ENCODE data around the gene SLC17A4.
A peak's percentile ranks its signal among the peaks of the same experiment; 100 is the strongest.

The SLC17A4 gene

GRCh38 chr6:25750906-25751305 is 3.6 kb upstream of the SLC17A4 start:
- DNase-seq (ENCODE audit: low read depth): no peak

- no peak for DNase-seq (ENCODE audit: low read depth)
Measured at GRCh38 chr6:25753079-25753478, 1.5 kb upstream of the SLC17A4 start.

- DNase-seq (ENCODE audit: low read depth): no peak
Measured at GRCh38 chr6:25755483-25755882, 941 bp downstream of the SLC17A4 start.

- no peak for DNase-seq (ENCODE audit: low read depth)
Measured at GRCh38 chr6:25756382-25757363, 2.1 kb downstream of the SLC17A4 start.

- no peak for DNase-seq (ENCODE audit: low read depth)
Measured at GRCh38 chr6:25757936-25758642, 3.5 kb downstream of the SLC17A4 start.

- no peak for DNase-seq (ENCODE audit: low read depth)
Measured at GRCh38 chr6:25764611-25765010, 10.1 kb downstream of the SLC17A4 start.

- DNase-seq (ENCODE audit: low read depth): no peak
Measured at GRCh38 chr6:25768566-25768965, 14.0 kb downstream of the SLC17A4 start.

GRCh38 chr6:25769983-25770382 is 15.4 kb downstream of the SLC17A4 start:
- DNase-seq (ENCODE audit: low read depth): no peak

GRCh38 chr6:25774120-25774715 is 19.7 kb downstream of the SLC17A4 start:
- DNase-seq (ENCODE audit: low read depth): no peak

- no peak for DNase-seq (ENCODE audit: low read depth)
Measured at GRCh38 chr6:25777031-25777430, 22.5 kb downstream of the SLC17A4 start.

GRCh38 chr6:25777856-25778649 is 23.5 kb downstream of the SLC17A4 start:
- DNase-seq (ENCODE audit: low read depth): no peak

GRCh38 chr6:25781134-25781533 is 26.6 kb downstream of the SLC17A4 start:
- no peak for DNase-seq (ENCODE audit: low read depth)

GRCh38 chr6:25787428-25787827 is 32.9 kb downstream of the SLC17A4 start:
- no peak for DNase-seq (ENCODE audit: low read depth)

GRCh38 chr6:25788305-25788922 is 33.9 kb downstream of the SLC17A4 start:
- peak; percentile 6 for DNase-seq (ENCODE audit: low read depth)

GRCh38 chr6:25789475-25789874 is 34.9 kb downstream of the SLC17A4 start:
- DNase-seq (ENCODE audit: low read depth): no peak

GRCh38 chr6:25792016-25792415 is 37.5 kb downstream of the SLC17A4 start:
- no peak for DNase-seq (ENCODE audit: low read depth)

GRCh38 chr6:25793970-25794369 is 39.4 kb downstream of the SLC17A4 start:
- no peak for DNase-seq (ENCODE audit: low read depth)

GRCh38 chr6:25794784-25795183 is 40.2 kb downstream of the SLC17A4 start:
- no peak for DNase-seq (ENCODE audit: low read depth)

GRCh38 chr6:25801436-25801835 is 46.9 kb downstream of the SLC17A4 start:
- DNase-seq (ENCODE audit: low read depth): no peak

GRCh38 chr6:25804804-25805203 is 50.3 kb downstream of the SLC17A4 start:
- no peak for DNase-seq (ENCODE audit: low read depth)

GRCh38 chr6:25815194-25815593 is 60.7 kb downstream of the SLC17A4 start:
- no peak for DNase-seq (ENCODE audit: low read depth)
